ENCODE data around the gene LYPD6B.

DNA sequence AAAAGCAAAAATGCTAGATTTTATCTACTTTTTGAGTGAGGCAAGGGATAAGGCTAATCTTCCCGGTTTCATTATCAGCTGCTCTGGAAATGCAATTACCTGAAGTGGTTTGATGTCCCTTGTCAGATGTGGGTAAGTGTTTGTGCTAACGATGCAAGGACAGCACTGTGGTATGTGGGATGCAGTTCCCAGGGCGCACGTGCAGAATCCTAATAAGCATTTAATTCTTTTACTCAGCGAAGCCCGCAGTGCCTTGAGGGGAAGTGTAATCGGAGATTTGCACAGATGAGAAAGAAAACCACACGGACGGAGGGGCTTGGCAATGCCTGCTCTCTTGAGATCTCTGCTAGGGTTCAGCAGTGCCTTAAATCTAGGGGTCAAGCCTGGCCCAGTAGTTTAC, 183.4 kb downstream of the LYPD6B start:
- TF ChIP-seq, protein P1, sequence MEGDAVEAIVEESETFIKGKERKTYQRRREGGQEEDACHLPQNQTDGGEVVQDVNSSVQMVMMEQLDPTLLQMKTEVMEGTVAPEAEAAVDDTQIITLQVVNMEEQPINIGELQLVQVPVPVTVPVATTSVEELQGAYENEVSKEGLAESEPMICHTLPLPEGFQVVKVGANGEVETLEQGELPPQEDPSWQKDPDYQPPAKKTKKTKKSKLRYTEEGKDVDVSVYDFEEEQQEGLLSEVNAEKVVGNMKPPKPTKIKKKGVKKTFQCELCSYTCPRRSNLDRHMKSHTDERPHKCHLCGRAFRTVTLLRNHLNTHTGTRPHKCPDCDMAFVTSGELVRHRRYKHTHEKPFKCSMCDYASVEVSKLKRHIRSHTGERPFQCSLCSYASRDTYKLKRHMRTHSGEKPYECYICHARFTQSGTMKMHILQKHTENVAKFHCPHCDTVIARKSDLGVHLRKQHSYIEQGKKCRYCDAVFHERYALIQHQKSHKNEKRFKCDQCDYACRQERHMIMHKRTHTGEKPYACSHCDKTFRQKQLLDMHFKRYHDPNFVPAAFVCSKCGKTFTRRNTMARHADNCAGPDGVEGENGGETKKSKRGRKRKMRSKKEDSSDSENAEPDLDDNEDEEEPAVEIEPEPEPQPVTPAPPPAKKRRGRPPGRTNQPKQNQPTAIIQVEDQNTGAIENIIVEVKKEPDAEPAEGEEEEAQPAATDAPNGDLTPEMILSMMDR (IDR thresholded peaks at IDR 0.05; ENCODE audit: low read length): no peak
- no peak for TF ChIP-seq EZH2 (IDR thresholded peaks at IDR 0.05; ENCODE audit: borderline replicate concordance, low read length)

Data from OCI-LY1 (cell line).